ENCODE results near the gene GAS7. TPM values are rescaled to one million over a fixed set of nuclear protein-coding genes. Genes with fewer than 3 reads are reported as not detected.

Gene GAS7
- total and polyA plus RNA-seq, 12 donors, result 19.8 to 111 (median 61.8) TPM

- H3K4me1 ChIP-seq, result peaks cover 0 to 59% (median 24%) of the 10 kb centered on the region in 9 donors
- H3K27me3 ChIP-seq, result no peaks in the 10 kb centered on the region
- no peak for TF ChIP-seq CTCF (IDR thresholded peaks at IDR 0.05)
- peak overlapping the region in 7 of 10 donors; percentile 4 to 70 (median 53) for H3K27ac ChIP-seq
- ATAC-seq, result peak in 1 of 8 donors; percentile 3
- H3K36me3 ChIP-seq, result peaks cover 0 to 6% (median 0%) of the 10 kb centered on the region in 9 donors
- 43% methylated on average over 13 of the region's 13 CpGs for WGBS, 2 donors
- intact Hi-C loops (cut with DNase I), result no loop called here
- no peak overlapping the region for H3K4me3 ChIP-seq
- no peaks in the 10 kb centered on the region for H3K9me3 ChIP-seq
- DNase-seq, result no peak
Measured at GRCh38 chr17:9973669-9974447, 224.5 kb downstream of the GAS7 start.

- H3K4me1 ChIP-seq, result peaks cover 0 to 57% (median 24%) of the 10 kb centered on the region in 9 donors
- no peak for TF ChIP-seq CTCF (IDR thresholded peaks at IDR 0.05)
- H3K27me3 ChIP-seq, result no peaks in the 10 kb centered on the region
- intact Hi-C loops (cut with DNase I), result no loop called here
- 28 to 31% methylated on average over 4 of the region's 4 CpGs for whole genome bisulfite sequencing, 2 donors
- no peak overlapping the region for H3K27ac ChIP-seq
- no peaks in the 10 kb centered on the region for H3K36me3 ChIP-seq
- H3K4me3 ChIP-seq, result no peak overlapping the region
- DNase-seq (peak; percentile 74 to 77), ATAC-seq (peak; percentile 53 to 78 (median 68))
- no peaks in the 10 kb centered on the region for H3K9me3 ChIP-seq
Measured at GRCh38 chr17:9971991-9972390, 226.4 kb downstream of the GAS7 start.

GRCh38 chr17:9969301-9969935 lies 229.0 kb downstream of the GAS7 start:
- no peak for DNase-seq
- no peaks in the 10 kb centered on the region for H3K36me3 ChIP-seq
- H3K4me3 ChIP-seq, result no peak overlapping the region
- no peaks in the 10 kb centered on the region for H3K9me3 ChIP-seq
- intact Hi-C loops (cut with DNase I), result loop anchor here in 8 of 10 donors (5.0 kb wide), 1 partner anchor 258 kb away; no protein-coding TSS in a partner anchor
- H3K27ac ChIP-seq, result no peak overlapping the region
- WGBS, 2 donors, result 84 to 87% methylated on average over 13 of the region's 13 CpGs
- H3K27me3 ChIP-seq, result no peaks in the 10 kb centered on the region
- no peak for ATAC-seq
- peaks cover 3 to 66% (median 25%) of the 10 kb centered on the region in 9 donors for H3K4me1 ChIP-seq
- no peak for TF ChIP-seq CTCF (IDR thresholded peaks at IDR 0.05)

GRCh38 chr17:9968881-9969280 lies 229.5 kb downstream of the GAS7 start:
- no peak for TF ChIP-seq CTCF (IDR thresholded peaks at IDR 0.05)
- no peak overlapping the region for H3K27ac ChIP-seq
- ATAC-seq (no peak), DNase-seq (no peak)
- WGBS, 2 donors, result 75 to 86% methylated on average over 5 of the region's 5 CpGs
- intact Hi-C loops (cut with DNase I), result loop anchor here in 8 of 10 donors (5.0 kb wide), 1 partner anchor 258 kb away; no protein-coding TSS in a partner anchor
- no peaks in the 10 kb centered on the region for H3K36me3 ChIP-seq
- no peak overlapping the region for H3K4me3 ChIP-seq
- peaks cover 0 to 60% (median 24%) of the 10 kb centered on the region in 9 donors for H3K4me1 ChIP-seq
- H3K9me3 ChIP-seq, result no peaks in the 10 kb centered on the region
- no peaks in the 10 kb centered on the region for H3K27me3 ChIP-seq

Measured in heart right ventricle (tissue), 16 donors.